Measurements from ENCODE around the gene LCN1.

LCN1 gene

GRCh38 chr9:135554718-135555117, 33.5 kb downstream of the LCN1 start:
- no peak for DNase-seq
- Histone ChIP-seq H3K27me3 (replicated peaks) (no peaks in the 10 kb centered on the region), H3K36me3 (replicated peaks) (no peaks in the 10 kb centered on the region), H3K27ac (no peak overlapping the region), H3K4me3 (ENCODE audit: low read depth, low read length) (no peak overlapping the region)
- no peak for TF ChIP-seq CTCF (IDR thresholded peaks at IDR 0.05; ENCODE audit: low read depth, low read length, missing control alignments)
- in situ Hi-C loops (cut with HindIII; ENCODE audit: low pct_ligation_motif_present, low sequenced_read_pairs): no loop called here

- Histone ChIP-seq H3K36me3 (replicated peaks) (no peaks in the 10 kb centered on the region), H3K27me3 (replicated peaks) (no peaks in the 10 kb centered on the region), H3K4me3 (ENCODE audit: low read depth, low read length) (no peak overlapping the region), H3K27ac (no peak overlapping the region)
- in situ Hi-C loops (cut with HindIII; ENCODE audit: low pct_ligation_motif_present, low sequenced_read_pairs): no loop called here
- no peak for TF ChIP-seq CTCF (IDR thresholded peaks at IDR 0.05; ENCODE audit: low read depth, low read length, missing control alignments)
- DNase-seq: no peak
These were observed 34.0 kb downstream of the LCN1 start for GRCh38 chr9:135555203-135555602.

GRCh38 chr9:135555910-135556309, 34.7 kb downstream of the LCN1 start:
- H3K27me3 ChIP-seq (replicated peaks): no peaks in the 10 kb centered on the region
- in situ Hi-C loops (cut with HindIII; ENCODE audit: low pct_ligation_motif_present, low sequenced_read_pairs): no loop called here
- no peak for DNase-seq
- no peak for TF ChIP-seq CTCF (IDR thresholded peaks at IDR 0.05; ENCODE audit: low read depth, low read length, missing control alignments)
- no peak overlapping the region for H3K4me3 ChIP-seq (ENCODE audit: low read depth, low read length)
- no peaks in the 10 kb centered on the region for H3K36me3 ChIP-seq (replicated peaks)
- H3K27ac ChIP-seq: no peak overlapping the region

GRCh38 chr9:135559606-135560005, 38.4 kb downstream of the LCN1 start:
- in situ Hi-C loops (cut with HindIII; ENCODE audit: low pct_ligation_motif_present, low sequenced_read_pairs): no loop called here
- no peak for TF ChIP-seq CTCF (IDR thresholded peaks at IDR 0.05; ENCODE audit: low read depth, low read length, missing control alignments)
- Histone ChIP-seq H3K27me3 (replicated peaks) (no peaks in the 10 kb centered on the region), H3K27ac (no peak overlapping the region), H3K36me3 (replicated peaks) (no peaks in the 10 kb centered on the region), H3K4me3 (ENCODE audit: low read depth, low read length) (no peak overlapping the region)
- no peak for DNase-seq

- DNase-seq: no peak
- in situ Hi-C loops (cut with HindIII; ENCODE audit: low pct_ligation_motif_present, low sequenced_read_pairs): no loop called here
- no peaks in the 10 kb centered on the region for H3K36me3 ChIP-seq (replicated peaks)
- no peak within 1 kb of the TSS for H3K27ac ChIP-seq
- H3K4me3 ChIP-seq (ENCODE audit: low read depth, low read length): no peak within 1 kb of the TSS
- H3K27me3 ChIP-seq (replicated peaks): no peaks in the 10 kb centered on the region
- no peak for TF ChIP-seq CTCF (IDR thresholded peaks at IDR 0.05; ENCODE audit: low read depth, low read length, missing control alignments)
These were observed 40.4 kb downstream of the LCN1 start, which contains the start of gene PAEP for GRCh38 chr9:135561391-135562234. Gene PAEP (plus strand): TSS chr9:135561756.

Measured in brain microvascular endothelial cell (primary cell).